ENCODE data around the gene RPL13.

DNA sequence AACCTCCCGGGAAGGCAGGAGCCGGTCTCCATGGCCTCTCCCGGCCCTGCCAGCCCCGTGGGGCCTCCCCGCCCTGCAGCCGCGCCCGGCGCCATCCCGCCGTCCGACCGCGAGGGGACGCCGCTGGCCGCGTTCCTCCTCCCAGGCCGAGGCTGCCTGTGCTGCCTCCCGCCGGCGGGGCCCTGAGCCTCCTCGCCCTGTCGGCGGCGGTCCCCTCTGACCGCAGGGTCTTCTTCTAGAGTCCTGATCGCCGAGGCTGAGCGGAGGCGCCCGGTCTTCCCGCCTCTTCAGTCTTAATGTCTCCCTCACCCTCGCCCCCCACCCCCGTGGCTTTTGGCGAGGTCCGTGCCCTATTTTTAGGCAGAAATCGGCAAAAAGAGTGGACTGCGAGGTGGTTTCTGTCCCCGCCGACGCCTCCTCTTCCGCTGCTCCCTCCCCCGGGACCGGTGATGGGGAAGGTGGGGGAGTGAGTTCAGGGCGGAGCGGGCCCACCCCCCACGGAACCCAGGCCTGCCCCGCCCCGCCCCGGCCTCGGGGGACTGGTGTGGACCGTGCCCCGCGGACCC is 14.3 kb downstream of the RPL13 start:
- TF ChIP-seq, protein P1, sequence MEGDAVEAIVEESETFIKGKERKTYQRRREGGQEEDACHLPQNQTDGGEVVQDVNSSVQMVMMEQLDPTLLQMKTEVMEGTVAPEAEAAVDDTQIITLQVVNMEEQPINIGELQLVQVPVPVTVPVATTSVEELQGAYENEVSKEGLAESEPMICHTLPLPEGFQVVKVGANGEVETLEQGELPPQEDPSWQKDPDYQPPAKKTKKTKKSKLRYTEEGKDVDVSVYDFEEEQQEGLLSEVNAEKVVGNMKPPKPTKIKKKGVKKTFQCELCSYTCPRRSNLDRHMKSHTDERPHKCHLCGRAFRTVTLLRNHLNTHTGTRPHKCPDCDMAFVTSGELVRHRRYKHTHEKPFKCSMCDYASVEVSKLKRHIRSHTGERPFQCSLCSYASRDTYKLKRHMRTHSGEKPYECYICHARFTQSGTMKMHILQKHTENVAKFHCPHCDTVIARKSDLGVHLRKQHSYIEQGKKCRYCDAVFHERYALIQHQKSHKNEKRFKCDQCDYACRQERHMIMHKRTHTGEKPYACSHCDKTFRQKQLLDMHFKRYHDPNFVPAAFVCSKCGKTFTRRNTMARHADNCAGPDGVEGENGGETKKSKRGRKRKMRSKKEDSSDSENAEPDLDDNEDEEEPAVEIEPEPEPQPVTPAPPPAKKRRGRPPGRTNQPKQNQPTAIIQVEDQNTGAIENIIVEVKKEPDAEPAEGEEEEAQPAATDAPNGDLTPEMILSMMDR (tag by site-specific recombination; IDR thresholded peaks at IDR 0.05): no peak
- TF ChIP-seq, protein P2, sequence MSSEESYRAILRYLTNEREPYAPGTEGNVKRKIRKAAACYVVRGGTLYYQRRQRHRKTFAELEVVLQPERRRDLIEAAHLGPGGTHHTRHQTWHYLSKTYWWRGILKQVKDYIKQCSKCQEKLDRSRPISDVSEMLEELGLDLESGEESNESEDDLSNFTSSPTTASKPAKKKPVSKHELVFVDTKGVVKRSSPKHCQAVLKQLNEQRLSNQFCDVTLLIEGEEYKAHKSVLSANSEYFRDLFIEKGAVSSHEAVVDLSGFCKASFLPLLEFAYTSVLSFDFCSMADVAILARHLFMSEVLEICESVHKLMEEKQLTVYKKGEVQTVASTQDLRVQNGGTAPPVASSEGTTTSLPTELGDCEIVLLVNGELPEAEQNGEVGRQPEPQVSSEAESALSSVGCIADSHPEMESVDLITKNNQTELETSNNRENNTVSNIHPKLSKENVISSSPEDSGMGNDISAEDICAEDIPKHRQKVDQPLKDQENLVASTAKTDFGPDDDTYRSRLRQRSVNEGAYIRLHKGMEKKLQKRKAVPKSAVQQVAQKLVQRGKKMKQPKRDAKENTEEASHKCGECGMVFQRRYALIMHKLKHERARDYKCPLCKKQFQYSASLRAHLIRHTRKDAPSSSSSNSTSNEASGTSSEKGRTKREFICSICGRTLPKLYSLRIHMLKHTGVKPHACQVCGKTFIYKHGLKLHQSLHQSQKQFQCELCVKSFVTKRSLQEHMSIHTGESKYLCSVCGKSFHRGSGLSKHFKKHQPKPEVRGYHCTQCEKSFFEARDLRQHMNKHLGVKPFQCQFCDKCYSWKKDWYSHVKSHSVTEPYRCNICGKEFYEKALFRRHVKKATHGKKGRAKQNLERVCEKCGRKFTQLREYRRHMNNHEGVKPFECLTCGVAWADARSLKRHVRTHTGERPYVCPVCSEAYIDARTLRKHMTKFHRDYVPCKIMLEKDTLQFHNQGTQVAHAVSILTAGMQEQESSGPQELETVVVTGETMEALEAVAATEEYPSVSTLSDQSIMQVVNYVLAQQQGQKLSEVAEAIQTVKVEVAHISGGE (tag by site-specific recombination; conservative IDR thresholded peaks at IDR 0.05; ENCODE audit: low read depth): no peak
- TF ChIP-seq, protein P3, sequence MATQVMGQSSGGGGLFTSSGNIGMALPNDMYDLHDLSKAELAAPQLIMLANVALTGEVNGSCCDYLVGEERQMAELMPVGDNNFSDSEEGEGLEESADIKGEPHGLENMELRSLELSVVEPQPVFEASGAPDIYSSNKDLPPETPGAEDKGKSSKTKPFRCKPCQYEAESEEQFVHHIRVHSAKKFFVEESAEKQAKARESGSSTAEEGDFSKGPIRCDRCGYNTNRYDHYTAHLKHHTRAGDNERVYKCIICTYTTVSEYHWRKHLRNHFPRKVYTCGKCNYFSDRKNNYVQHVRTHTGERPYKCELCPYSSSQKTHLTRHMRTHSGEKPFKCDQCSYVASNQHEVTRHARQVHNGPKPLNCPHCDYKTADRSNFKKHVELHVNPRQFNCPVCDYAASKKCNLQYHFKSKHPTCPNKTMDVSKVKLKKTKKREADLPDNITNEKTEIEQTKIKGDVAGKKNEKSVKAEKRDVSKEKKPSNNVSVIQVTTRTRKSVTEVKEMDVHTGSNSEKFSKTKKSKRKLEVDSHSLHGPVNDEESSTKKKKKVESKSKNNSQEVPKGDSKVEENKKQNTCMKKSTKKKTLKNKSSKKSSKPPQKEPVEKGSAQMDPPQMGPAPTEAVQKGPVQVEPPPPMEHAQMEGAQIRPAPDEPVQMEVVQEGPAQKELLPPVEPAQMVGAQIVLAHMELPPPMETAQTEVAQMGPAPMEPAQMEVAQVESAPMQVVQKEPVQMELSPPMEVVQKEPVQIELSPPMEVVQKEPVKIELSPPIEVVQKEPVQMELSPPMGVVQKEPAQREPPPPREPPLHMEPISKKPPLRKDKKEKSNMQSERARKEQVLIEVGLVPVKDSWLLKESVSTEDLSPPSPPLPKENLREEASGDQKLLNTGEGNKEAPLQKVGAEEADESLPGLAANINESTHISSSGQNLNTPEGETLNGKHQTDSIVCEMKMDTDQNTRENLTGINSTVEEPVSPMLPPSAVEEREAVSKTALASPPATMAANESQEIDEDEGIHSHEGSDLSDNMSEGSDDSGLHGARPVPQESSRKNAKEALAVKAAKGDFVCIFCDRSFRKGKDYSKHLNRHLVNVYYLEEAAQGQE (tag by site-specific recombination; IDR thresholded peaks at IDR 0.05): no peak
- TF ChIP-seq, protein P4, sequence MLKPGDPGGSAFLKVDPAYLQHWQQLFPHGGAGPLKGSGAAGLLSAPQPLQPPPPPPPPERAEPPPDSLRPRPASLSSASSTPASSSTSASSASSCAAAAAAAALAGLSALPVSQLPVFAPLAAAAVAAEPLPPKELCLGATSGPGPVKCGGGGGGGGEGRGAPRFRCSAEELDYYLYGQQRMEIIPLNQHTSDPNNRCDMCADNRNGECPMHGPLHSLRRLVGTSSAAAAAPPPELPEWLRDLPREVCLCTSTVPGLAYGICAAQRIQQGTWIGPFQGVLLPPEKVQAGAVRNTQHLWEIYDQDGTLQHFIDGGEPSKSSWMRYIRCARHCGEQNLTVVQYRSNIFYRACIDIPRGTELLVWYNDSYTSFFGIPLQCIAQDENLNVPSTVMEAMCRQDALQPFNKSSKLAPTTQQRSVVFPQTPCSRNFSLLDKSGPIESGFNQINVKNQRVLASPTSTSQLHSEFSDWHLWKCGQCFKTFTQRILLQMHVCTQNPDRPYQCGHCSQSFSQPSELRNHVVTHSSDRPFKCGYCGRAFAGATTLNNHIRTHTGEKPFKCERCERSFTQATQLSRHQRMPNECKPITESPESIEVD (tag by site-specific recombination; IDR thresholded peaks at IDR 0.05): no peak
- TF ChIP-seq ZNF24 (tag by site-specific recombination; IDR thresholded peaks at IDR 0.05) (no peak), ZNF629 (tag by site-specific recombination; IDR thresholded peaks at IDR 0.05) (no peak), ZBTB1 (tag by site-specific recombination; IDR thresholded peaks at IDR 0.05) (no peak), ZBTB7A (tag by site-specific recombination; IDR thresholded peaks at IDR 0.05; ENCODE audit: low read depth) (no peak), ZNF549 (tag by site-specific recombination; IDR thresholded peaks at IDR 0.05) (no peak), ZNF585B (tag by site-specific recombination; IDR thresholded peaks at IDR 0.05) (no peak)
